ENCODE results near the gene MXI1.

MXI1 gene

GRCh38 chr10:110216240-110216639 is 8.8 kb downstream of the MXI1 start:
- TF ChIP-seq ZNF274 (IDR thresholded peaks at IDR 0.05; ENCODE audit: low read depth, low read length), result no peak
- TF ChIP-seq YY1 (IDR thresholded peaks at IDR 0.05; ENCODE audit: insufficient read depth, insufficient read length), result no peak
- no peak for TF ChIP-seq SUZ12 (IDR thresholded peaks at IDR 0.05; ENCODE audit: extremely low read depth, insufficient read depth, insufficient read length)
- H3K9me3 ChIP-seq (ENCODE audit: insufficient read depth, low read length), result no peaks in the 10 kb centered on the region
- H3K36me3 ChIP-seq (ENCODE audit: insufficient read depth, insufficient read length, low read length), result no peaks in the 10 kb centered on the region
- peaks cover 28% of the 10 kb centered on the region for H3K27me3 ChIP-seq (ENCODE audit: insufficient read depth, insufficient read length)
- H3K9ac ChIP-seq (ENCODE audit: insufficient read length, low read depth), result no peak overlapping the region
- H3K4me1 ChIP-seq (ENCODE audit: insufficient read depth, insufficient read length), result peaks cover 3% of the 10 kb centered on the region
- H3K4me3 ChIP-seq (ENCODE audit: insufficient read length, low read depth), result no peak overlapping the region
- DNase-seq (ENCODE audit: low read depth, low spot score), result no peak

GRCh38 chr10:110216942-110217661 is 9.7 kb downstream of the MXI1 start:
- Histone ChIP-seq H3K4me3 (ENCODE audit: insufficient read length, low read depth) (no peak overlapping the region), H3K4me1 (ENCODE audit: insufficient read depth, insufficient read length) (peaks cover 5% of the 10 kb centered on the region), H3K9me3 (ENCODE audit: insufficient read depth, low read length) (no peaks in the 10 kb centered on the region), H3K27me3 (ENCODE audit: insufficient read depth, insufficient read length) (peaks cover 19% of the 10 kb centered on the region), H3K9ac (ENCODE audit: insufficient read length, low read depth) (no peak overlapping the region), H3K36me3 (ENCODE audit: insufficient read depth, insufficient read length, low read length) (no peaks in the 10 kb centered on the region)
- no peak for TF ChIP-seq YY1 (IDR thresholded peaks at IDR 0.05; ENCODE audit: insufficient read depth, insufficient read length)
- no peak for TF ChIP-seq SUZ12 (IDR thresholded peaks at IDR 0.05; ENCODE audit: extremely low read depth, insufficient read depth, insufficient read length)
- no peak for TF ChIP-seq ZNF274 (IDR thresholded peaks at IDR 0.05; ENCODE audit: low read depth, low read length)
- DNase-seq (ENCODE audit: low read depth, low spot score), result no peak

GRCh38 chr10:110217662-110218008 is 10.2 kb downstream of the MXI1 start:
- Histone ChIP-seq H3K4me3 (ENCODE audit: insufficient read length, low read depth) (no peak overlapping the region), H3K36me3 (ENCODE audit: insufficient read depth, insufficient read length, low read length) (no peaks in the 10 kb centered on the region), H3K27me3 (ENCODE audit: insufficient read depth, insufficient read length) (peaks cover 14% of the 10 kb centered on the region), H3K4me1 (ENCODE audit: insufficient read depth, insufficient read length) (peaks cover 5% of the 10 kb centered on the region), H3K9me3 (ENCODE audit: insufficient read depth, low read length) (no peaks in the 10 kb centered on the region), H3K9ac (ENCODE audit: insufficient read length, low read depth) (no peak overlapping the region)
- no peak for DNase-seq (ENCODE audit: low read depth, low spot score)
- no peak for TF ChIP-seq YY1 (IDR thresholded peaks at IDR 0.05; ENCODE audit: insufficient read depth, insufficient read length)
- no peak for TF ChIP-seq SUZ12 (IDR thresholded peaks at IDR 0.05; ENCODE audit: extremely low read depth, insufficient read depth, insufficient read length)
- no peak for TF ChIP-seq ZNF274 (IDR thresholded peaks at IDR 0.05; ENCODE audit: low read depth, low read length)

GRCh38 chr10:110218632-110219031 is 11.2 kb downstream of the MXI1 start:
- Histone ChIP-seq H3K4me3 (ENCODE audit: insufficient read length, low read depth) (no peak overlapping the region), H3K9me3 (ENCODE audit: insufficient read depth, low read length) (no peaks in the 10 kb centered on the region), H3K9ac (ENCODE audit: insufficient read length, low read depth) (no peak overlapping the region), H3K36me3 (ENCODE audit: insufficient read depth, insufficient read length, low read length) (no peaks in the 10 kb centered on the region), H3K4me1 (ENCODE audit: insufficient read depth, insufficient read length) (peaks cover 8% of the 10 kb centered on the region), H3K27me3 (ENCODE audit: insufficient read depth, insufficient read length) (peaks cover 4% of the 10 kb centered on the region)
- DNase-seq (ENCODE audit: low read depth, low spot score), result no peak
- TF ChIP-seq ZNF274 (IDR thresholded peaks at IDR 0.05; ENCODE audit: low read depth, low read length) (no peak), YY1 (IDR thresholded peaks at IDR 0.05; ENCODE audit: insufficient read depth, insufficient read length) (no peak), SUZ12 (IDR thresholded peaks at IDR 0.05; ENCODE audit: extremely low read depth, insufficient read depth, insufficient read length) (no peak)

- H3K9ac ChIP-seq (ENCODE audit: insufficient read length, low read depth), result no peak overlapping the region
- DNase-seq (ENCODE audit: low read depth, low spot score), result no peak
- H3K27me3 ChIP-seq (ENCODE audit: insufficient read depth, insufficient read length), result no peaks in the 10 kb centered on the region
- no peaks in the 10 kb centered on the region for H3K9me3 ChIP-seq (ENCODE audit: insufficient read depth, low read length)
- TF ChIP-seq ZNF274 (IDR thresholded peaks at IDR 0.05; ENCODE audit: low read depth, low read length) (no peak), YY1 (IDR thresholded peaks at IDR 0.05; ENCODE audit: insufficient read depth, insufficient read length) (no peak), SUZ12 (IDR thresholded peaks at IDR 0.05; ENCODE audit: extremely low read depth, insufficient read depth, insufficient read length) (no peak)
- H3K4me1 ChIP-seq (ENCODE audit: insufficient read depth, insufficient read length), result peaks cover 8% of the 10 kb centered on the region
- H3K4me3 ChIP-seq (ENCODE audit: insufficient read length, low read depth), result no peak overlapping the region
- no peaks in the 10 kb centered on the region for H3K36me3 ChIP-seq (ENCODE audit: insufficient read depth, insufficient read length, low read length)
Observed at GRCh38 chr10:110219884-110220283, 12.5 kb downstream of the MXI1 start.

- H3K36me3 ChIP-seq (ENCODE audit: insufficient read depth, insufficient read length, low read length), result no peaks in the 10 kb centered on the region
- TF ChIP-seq YY1 (IDR thresholded peaks at IDR 0.05; ENCODE audit: insufficient read depth, insufficient read length) (no peak), SUZ12 (IDR thresholded peaks at IDR 0.05; ENCODE audit: extremely low read depth, insufficient read depth, insufficient read length) (no peak), ZNF274 (IDR thresholded peaks at IDR 0.05; ENCODE audit: low read depth, low read length) (no peak)
- H3K4me3 ChIP-seq (ENCODE audit: insufficient read length, low read depth), result no peak overlapping the region
- DNase-seq (ENCODE audit: low read depth, low spot score), result no peak
- H3K27me3 ChIP-seq (ENCODE audit: insufficient read depth, insufficient read length), result no peaks in the 10 kb centered on the region
- no peak overlapping the region for H3K9ac ChIP-seq (ENCODE audit: insufficient read length, low read depth)
- peaks cover 6% of the 10 kb centered on the region for H3K4me1 ChIP-seq (ENCODE audit: insufficient read depth, insufficient read length)
- H3K9me3 ChIP-seq (ENCODE audit: insufficient read depth, low read length), result no peaks in the 10 kb centered on the region
Observed at GRCh38 chr10:110220398-110220797, 13.0 kb downstream of the MXI1 start.

- Histone ChIP-seq H3K9me3 (ENCODE audit: insufficient read depth, low read length) (no peaks in the 10 kb centered on the region), H3K9ac (ENCODE audit: insufficient read length, low read depth) (no peak overlapping the region), H3K4me3 (ENCODE audit: insufficient read length, low read depth) (no peak overlapping the region), H3K4me1 (ENCODE audit: insufficient read depth, insufficient read length) (peaks cover 5% of the 10 kb centered on the region), H3K27me3 (ENCODE audit: insufficient read depth, insufficient read length) (no peaks in the 10 kb centered on the region), H3K36me3 (ENCODE audit: insufficient read depth, insufficient read length, low read length) (no peaks in the 10 kb centered on the region)
- DNase-seq (ENCODE audit: low read depth, low spot score), result no peak
- no peak for TF ChIP-seq YY1 (IDR thresholded peaks at IDR 0.05; ENCODE audit: insufficient read depth, insufficient read length)
- no peak for TF ChIP-seq SUZ12 (IDR thresholded peaks at IDR 0.05; ENCODE audit: extremely low read depth, insufficient read depth, insufficient read length)
- TF ChIP-seq ZNF274 (IDR thresholded peaks at IDR 0.05; ENCODE audit: low read depth, low read length), result no peak
Observed at GRCh38 chr10:110221044-110221720, 13.8 kb downstream of the MXI1 start.

All from NT2/D1 (cell line).